ENCODE measurements around the gene DSCAM. TPM values are rescaled to one million over a fixed set of nuclear protein-coding genes. Genes with fewer than 3 reads are reported as not detected.

DSCAM gene
- total RNA-seq, 1 experiment from 2014 or later = not detected

- ChIA-PET POLR2A (no interaction called here), RAD21 (ENCODE audit: low non-redundant PET in 1 of 2, low total read pairs in 2 of 2, uncharacterized antibody in 2 of 2, unreplicated experiment in 2 of 2) (no interaction called here), CTCF (no interaction called here)
- H3K9ac ChIP-seq (ENCODE audit: low read length) = no peak overlapping the region
- no peaks in the 10 kb centered on the region for H4K20me1 ChIP-seq (ENCODE audit: insufficient read depth)
- no peak for DNase-seq (ENCODE audit: low read depth, low spot score)
- H2AFZ ChIP-seq (ENCODE audit: low read depth, low read length, poor library complexity, severe bottlenecking) = no peak overlapping the region
- intact Hi-C loops (cut with micrococcal nuclease) = no loop called here
- no peak overlapping the region for H3K27ac ChIP-seq (ENCODE audit: low read depth, low read length)
- H3K36me3 ChIP-seq (ENCODE audit: control insufficient read depth in 1 of 2, insufficient read depth in 2 of 2, low read length in 2 of 2) = no peaks in the 10 kb centered on the region
- no peak overlapping the region for H3K4me3 ChIP-seq (replicated peaks in 1 of 2; ENCODE audit: low read depth in 1 of 2, low read length in 2 of 2)
- H3K79me2 ChIP-seq (ENCODE audit: insufficient read depth, low read length) = no peaks in the 10 kb centered on the region
- H3K4me1 ChIP-seq (ENCODE audit: control insufficient read depth in 1 of 2, insufficient read depth in 2 of 2, low read length in 2 of 2) = no peaks in the 10 kb centered on the region
- TF ChIP-seq EZH2 (IDR thresholded peaks at IDR 0.05) (no peak), CTCF (IDR thresholded peaks at IDR 0.05 in 2 of 3, conservative IDR thresholded peaks at IDR 0.05 in 1 of 3; ENCODE audit: borderline replicate concordance in 1 of 3, insufficient read depth in 1 of 3, low read depth in 2 of 3, low read length in 2 of 3) (no peak), MAX (IDR thresholded peaks at IDR 0.05) (no peak)
- peaks cover 7 to 31% of the 10 kb centered on the region in 2 experiments; a peak in 2 of 4 replicates for H3K9me3 ChIP-seq (ENCODE audit: control insufficient read depth in 1 of 2, insufficient read depth in 1 of 2, low read depth in 1 of 2, low read length in 2 of 2)
- no peak overlapping the region for H3K4me2 ChIP-seq (ENCODE audit: low read length)
- no peak for ATAC-seq
- no peaks in the 10 kb centered on the region for H3K27me3 ChIP-seq (ENCODE audit: insufficient read depth, low read length)
- BruUV-seq (replicated peaks) = no TSS peak
- H3K9me2 ChIP-seq (ENCODE audit: insufficient read depth) = no peaks in the 10 kb centered on the region
Observed at GRCh38 chr21:40020651-40021050, 826.3 kb downstream of the DSCAM start.

GRCh38 chr21:40018871-40019475, 828.0 kb downstream of the DSCAM start:
- H2AFZ ChIP-seq (ENCODE audit: low read depth, low read length, poor library complexity, severe bottlenecking) = no peak overlapping the region
- intact Hi-C loops (cut with micrococcal nuclease) = no loop called here
- no peaks in the 10 kb centered on the region for H3K9me2 ChIP-seq (ENCODE audit: insufficient read depth)
- H3K4me3 ChIP-seq (replicated peaks in 1 of 2; ENCODE audit: low read depth in 1 of 2, low read length in 2 of 2) = no peak overlapping the region
- BruUV-seq (replicated peaks) = no TSS peak
- ChIA-PET POLR2A (no interaction called here), CTCF (no interaction called here), RAD21 (ENCODE audit: low non-redundant PET in 1 of 2, low total read pairs in 2 of 2, uncharacterized antibody in 2 of 2, unreplicated experiment in 2 of 2) (no interaction called here)
- DNase-seq (ENCODE audit: low read depth, low spot score) (no peak), ATAC-seq (no peak)
- H3K4me1 ChIP-seq (ENCODE audit: control insufficient read depth in 1 of 2, insufficient read depth in 2 of 2, low read length in 2 of 2) = no peaks in the 10 kb centered on the region
- no peaks in the 10 kb centered on the region for H4K20me1 ChIP-seq (ENCODE audit: insufficient read depth)
- H3K27me3 ChIP-seq (ENCODE audit: insufficient read depth, low read length) = no peaks in the 10 kb centered on the region
- H3K36me3 ChIP-seq (ENCODE audit: control insufficient read depth in 1 of 2, insufficient read depth in 2 of 2, low read length in 2 of 2) = no peaks in the 10 kb centered on the region
- H3K27ac ChIP-seq (ENCODE audit: low read depth, low read length) = no peak overlapping the region
- no peak overlapping the region for H3K4me2 ChIP-seq (ENCODE audit: low read length)
- no peaks in the 10 kb centered on the region for H3K79me2 ChIP-seq (ENCODE audit: insufficient read depth, low read length)
- no peak overlapping the region for H3K9ac ChIP-seq (ENCODE audit: low read length)
- peaks cover 7 to 31% of the 10 kb centered on the region in 2 experiments; a peak in 2 of 4 replicates for H3K9me3 ChIP-seq (ENCODE audit: control insufficient read depth in 1 of 2, insufficient read depth in 1 of 2, low read depth in 1 of 2, low read length in 2 of 2)
- TF ChIP-seq ZBTB33 (IDR thresholded peaks at IDR 0.05; ENCODE audit: extremely low read depth, insufficient replicate concordance, low read length) = no peak
- TF ChIP-seq ATF3 (IDR thresholded peaks at IDR 0.05) = no peak
- no peak for TF ChIP-seq EGR1 (IDR thresholded peaks at IDR 0.05; ENCODE audit: low read depth)
- TF ChIP-seq JUND (IDR thresholded peaks at IDR 0.05) = no peak
- no peak for TF ChIP-seq CEBPB (IDR thresholded peaks at IDR 0.05; ENCODE audit: low read depth)
- TF ChIP-seq SP1 (IDR thresholded peaks at IDR 0.05; ENCODE audit: low read depth) = no peak
- no peak for TF ChIP-seq EZH2phosphoT487 (IDR thresholded peaks at IDR 0.05; ENCODE audit: borderline replicate concordance)
- no peak for TF ChIP-seq ZNF274 (IDR thresholded peaks at IDR 0.05; ENCODE audit: low read depth, low read length)
- TF ChIP-seq CBX3 (IDR thresholded peaks at IDR 0.05; ENCODE audit: low read depth) = no peak
- no peak for TF ChIP-seq RAD21 (IDR thresholded peaks at IDR 0.05; ENCODE audit: low read depth)
- TF ChIP-seq ZFX (IDR thresholded peaks at IDR 0.05) = no peak

Measured in HCT116 (cell line).